HG03135 (cell line): ENCODE results near the gene ACE.

Experiments used
- ATAC-seq: cut with Tn5 transposase; IDR thresholded peaks from one replicate; pipeline ENCODE4 v1.9.1; 2021; ENCODE audit warnings: mild to moderate bottlenecking, moderate library complexity; ENCODE audit not compliant: unreplicated experiment

Gene ACE

DNA sequence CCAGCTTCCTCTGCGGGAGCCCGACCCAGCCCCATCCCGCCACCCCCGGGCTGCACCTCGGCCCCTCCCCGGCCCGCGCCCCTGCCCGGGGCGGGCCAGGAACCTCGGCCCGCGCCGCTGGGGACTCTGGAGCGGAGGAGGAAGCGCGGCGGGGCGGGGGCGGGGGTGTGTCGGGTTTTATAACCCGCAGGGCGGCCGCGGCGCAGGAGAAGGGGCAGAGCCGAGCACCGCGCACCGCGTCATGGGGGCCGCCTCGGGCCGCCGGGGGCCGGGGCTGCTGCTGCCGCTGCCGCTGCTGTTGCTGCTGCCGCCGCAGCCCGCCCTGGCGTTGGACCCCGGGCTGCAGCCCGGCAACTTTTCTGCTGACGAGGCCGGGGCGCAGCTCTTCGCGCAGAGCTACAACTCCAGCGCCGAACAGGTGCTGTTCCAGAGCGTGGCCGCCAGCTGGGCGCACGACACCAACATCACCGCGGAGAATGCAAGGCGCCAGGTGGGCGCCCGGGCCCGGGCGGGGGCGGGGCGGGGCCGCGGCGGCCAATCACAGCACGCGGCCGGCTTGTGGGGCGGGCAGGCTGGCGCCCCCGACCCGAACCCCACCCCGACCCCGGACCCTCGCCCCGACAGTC lies at the start of gene ACE:
Gene ACE (plus strand): TSS at position 208 of the 626 bp plus-strand sequence. CDS start 34 bp downstream, at position 242.
- no peak for ATAC-seq

DNA sequence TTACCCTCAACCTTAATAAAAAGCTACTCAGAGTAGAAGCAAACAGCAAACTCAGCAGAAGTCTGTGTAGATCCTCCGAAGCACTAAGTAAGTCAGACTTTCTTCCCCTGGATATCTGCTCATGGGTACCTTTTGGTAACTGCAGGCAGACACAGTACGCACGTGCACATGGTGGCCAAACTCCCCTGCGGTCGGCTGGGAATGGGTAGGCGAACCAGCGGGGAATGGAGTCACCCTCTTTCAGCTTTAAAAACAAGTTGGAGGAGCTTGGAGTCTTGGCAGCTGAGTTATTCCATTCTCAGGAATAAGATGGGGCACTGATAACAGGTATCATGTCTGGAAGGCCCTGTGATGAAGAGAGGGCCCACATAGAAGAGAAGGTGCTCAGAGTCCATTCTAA lies 47.1 kb upstream of the ACE start:
- no peak for ATAC-seq

DNA sequence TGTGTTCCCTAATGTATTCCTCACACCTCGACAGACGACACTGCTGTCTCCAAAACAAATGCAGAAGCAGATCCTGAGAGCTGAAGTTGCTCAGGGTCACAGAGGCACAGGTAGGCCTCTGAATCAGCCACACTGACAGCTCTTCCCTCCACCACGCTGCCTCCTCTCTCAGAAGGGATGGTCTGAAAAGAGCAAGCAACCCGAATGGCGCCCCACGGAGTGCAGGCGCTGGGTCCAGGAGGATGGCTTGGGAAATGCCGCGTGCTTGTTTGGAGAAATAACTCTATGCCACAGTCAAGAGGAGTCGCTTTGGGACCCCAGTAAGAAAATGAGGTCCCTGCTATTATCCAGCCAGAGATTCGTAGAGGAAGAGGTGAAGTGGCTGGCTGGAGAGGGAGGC lies 46.6 kb upstream of the ACE start:
- no peak for ATAC-seq

DNA sequence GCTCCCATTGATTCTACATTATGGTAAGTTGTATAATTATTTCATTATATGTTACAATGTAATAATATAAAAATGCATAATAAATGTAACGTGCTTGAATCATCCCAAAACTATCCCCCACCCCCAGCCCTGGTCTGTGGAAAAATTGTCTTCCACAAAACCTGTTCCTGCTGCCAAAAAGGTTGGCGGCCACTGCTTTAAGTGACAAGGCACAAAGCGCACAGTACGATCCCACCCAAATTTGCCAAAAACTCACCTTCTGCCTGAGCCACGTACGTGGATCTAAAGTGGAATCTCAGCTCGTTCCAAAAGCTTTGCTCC lies 45.3 kb upstream of the ACE start:
- ATAC-seq: no peak

DNA sequence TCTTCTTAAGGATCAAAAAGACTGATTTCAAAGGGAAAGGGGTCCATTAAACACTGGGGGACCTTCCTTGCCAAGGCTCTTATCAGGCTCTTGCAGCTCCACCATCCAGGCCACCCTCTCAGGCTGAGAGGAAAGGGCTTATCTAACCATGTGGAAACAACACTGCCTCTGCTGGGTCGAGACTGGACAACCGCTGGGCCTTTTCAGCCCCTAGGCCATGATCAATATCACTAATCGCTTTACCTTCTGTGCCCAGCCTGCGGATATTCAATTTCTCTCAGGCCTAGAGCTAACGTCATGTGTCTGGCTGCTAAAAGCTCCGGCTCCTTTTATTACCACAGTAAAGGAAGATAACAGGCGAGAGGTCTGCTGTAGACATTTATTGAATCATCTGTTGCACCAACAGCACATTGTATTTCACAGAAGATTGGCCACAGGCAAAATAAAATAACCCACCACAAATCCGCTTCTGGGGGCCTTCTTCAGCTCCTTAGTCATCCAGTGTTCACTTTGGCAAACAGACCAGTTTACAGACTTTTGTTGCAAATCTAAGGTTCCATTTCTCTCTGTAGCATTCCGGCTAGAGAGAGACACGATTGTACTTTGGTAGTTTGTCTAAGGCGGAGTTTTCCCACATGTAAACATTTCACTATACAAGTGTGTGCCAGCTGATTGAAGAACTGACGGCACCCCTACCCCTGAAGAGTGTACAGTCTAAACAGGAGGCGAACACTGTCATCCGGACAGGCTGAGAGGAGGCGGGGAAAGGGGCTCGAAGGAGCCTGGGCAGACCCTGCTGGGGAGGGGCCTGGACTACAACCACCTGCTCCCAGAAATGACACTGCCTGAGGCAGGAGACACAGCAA lies 44.7 kb upstream of the ACE start:
- ATAC-seq: no peak

DNA sequence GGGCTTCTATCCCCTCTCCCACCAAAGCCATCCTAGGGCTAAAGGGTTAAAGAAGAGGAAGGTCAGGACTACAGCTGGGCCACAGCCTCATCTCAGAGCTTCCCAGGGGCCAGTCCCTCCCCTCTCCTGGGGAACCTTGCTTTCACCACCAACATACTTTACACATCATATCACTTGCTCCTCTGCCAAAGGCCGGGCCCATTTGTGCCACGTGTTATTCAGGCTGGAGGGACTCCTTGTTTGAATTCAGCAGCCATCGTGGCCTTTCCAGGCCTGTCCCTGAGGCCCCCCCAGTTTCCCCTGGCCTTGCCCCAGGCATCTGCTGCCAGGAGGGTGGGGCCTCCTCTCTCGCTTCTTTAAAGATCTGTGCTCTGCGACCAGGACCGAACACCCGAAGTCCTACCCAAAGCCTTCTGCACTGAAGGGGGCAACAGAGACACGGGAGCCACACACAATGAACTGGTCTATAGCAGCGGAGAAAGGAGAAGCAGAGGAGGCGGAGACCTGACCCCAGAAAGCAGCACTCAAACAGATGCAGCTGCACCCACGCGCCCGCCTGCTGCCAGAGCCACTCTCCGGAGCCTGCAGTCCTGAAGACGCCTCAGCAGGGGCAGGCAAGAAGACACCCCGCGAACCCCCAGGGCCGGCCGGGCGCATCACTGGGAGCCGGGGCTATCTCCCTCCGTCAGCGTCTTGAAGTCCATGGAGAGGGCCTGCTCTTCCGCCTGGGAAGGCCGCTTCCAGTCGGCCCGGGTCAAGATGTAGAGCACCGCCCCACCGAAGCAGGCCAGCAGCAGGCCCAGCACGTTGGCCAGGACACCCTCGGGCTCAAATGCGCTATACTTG lies 42.9 kb upstream of the ACE start:
- ATAC-seq: no peak

DNA sequence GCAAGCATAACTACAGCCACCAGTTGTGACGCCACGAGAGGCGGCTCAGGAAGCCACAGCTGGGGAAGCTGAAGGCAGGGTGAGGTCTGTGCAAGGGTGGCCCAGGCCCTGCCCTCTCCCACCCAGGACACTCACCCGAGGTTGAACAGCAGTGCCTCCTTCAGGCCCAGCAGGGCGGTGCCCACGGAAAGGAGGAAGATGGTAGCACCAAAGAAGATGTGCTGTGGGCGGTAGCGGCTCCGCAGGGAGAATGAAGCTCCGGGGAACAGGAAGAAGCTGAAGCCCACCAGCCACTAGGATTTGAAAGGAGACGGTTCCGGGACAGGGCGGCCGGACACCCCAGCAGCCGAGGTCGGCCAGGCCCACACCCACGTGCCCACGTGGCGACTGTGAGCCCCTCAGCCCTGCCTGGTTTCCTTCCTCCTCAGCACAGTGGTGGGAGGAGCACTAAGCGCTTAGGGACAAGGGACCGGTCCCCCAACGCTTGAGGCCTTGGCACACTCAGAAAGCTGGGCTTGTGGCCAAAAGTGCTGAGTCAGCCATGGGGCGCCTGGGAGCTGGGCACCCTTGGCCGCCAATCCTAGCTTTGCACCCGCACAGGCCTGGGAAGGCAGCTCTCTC lies 41.8 kb upstream of the ACE start:
- no peak for ATAC-seq

DNA sequence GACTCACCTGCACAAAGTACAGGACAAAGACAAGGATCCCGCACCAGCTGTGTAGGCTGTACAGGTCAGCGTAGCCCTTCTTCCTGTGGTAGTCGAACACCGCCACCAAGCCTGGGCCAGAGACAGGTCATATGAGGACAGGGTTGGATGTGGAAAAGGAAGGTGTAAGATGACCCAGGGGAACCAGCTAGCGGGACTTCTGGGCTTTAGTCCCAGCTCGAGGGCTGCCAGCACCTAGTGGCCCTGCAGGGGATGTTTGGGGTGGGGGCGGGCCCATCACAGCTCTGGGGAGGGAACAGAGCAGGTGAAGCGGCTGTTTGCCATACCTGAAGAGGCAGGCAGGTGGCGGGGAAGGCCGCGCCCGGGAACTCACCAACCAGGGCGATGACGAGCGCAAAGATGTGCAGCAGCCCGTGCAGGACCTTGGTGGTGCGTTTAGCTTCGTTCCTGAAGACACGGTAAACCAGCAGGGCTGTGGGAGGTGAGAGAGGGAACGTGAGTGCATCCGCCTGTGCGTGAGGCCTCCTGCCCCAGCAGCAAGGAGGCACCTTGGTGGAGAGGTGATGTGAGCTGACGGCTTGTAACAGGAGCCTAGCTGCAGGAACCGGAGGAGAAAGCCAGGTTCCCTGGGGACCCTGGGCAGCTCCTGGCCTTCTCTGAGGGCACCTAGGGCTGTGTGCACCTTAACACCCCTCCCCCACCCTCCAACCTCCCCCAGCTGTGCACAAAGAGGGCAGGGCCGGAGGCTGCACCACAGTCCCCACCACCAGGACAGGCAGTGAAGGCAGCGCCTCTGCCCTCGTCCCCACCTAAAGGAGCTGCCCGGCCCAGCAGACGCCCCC lies 41.0 kb upstream of the ACE start:
- ATAC-seq: no peak

DNA sequence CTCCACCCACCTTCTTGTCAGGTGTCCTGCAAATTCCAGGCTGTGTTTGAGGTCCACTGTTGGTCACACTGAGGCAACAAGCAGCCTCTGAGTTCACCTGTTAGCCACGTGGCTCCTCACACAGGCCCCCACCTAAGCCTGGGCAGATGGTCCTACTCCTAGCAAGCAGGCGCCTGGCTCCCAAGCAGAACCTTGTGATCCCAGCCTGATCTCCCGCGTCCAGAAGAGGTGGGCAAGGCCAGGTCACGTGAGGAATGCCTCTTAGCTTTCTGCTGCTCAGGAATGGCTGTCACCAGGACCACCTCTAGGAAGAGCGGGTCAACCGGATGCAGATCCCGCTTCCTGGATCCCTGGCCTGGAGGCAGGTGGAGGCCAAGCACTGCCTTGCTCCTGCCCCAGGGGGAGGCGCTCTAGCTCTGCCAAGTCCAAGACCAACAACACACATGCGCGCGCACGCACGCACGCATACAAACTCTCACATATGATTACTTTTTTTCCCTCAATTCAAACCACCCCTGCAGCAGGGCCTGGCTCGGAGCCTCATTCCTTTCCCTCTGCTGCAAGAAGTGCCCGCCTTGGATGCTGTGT lies 40.2 kb upstream of the ACE start:
- ATAC-seq: no peak

DNA sequence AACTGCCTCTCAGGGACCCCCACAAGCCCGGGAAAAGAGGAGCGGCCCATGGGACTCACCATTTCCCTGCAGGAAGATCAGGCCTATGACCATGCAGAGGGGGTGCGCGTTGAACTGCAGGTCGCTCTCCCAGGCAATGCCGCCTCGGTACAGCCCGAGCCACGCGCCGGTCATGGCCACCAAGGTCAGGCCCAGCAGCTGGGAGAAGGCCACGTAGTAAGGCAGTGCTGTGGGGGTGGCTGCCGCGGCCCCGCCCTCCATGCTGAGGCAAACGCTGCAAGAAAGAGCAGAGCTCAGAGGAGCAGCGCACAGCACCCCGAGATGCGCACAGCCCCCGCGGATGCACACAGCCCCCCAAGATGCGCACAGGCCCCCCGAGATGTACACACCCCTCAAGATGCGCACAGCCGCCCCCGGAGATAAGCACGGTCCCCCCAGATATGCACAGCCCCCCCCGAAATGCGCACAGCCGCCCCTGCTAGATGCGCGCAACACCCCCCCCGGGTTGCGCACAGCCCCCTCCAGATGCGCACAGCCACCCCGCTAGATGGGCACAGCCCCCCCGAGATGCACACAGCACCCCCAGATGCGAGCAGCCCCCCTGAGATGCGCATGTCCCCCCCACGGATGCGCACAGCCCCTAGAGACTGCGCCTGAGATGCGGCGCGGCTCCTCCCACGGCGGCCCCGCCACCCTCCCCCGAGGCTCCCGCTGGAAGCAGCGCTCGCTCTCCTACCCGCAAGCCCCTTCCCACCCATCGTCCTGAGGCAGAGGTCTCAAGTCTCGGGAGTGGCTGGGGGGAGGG lies 39.4 kb upstream of the ACE start:
- no peak for ATAC-seq

DNA sequence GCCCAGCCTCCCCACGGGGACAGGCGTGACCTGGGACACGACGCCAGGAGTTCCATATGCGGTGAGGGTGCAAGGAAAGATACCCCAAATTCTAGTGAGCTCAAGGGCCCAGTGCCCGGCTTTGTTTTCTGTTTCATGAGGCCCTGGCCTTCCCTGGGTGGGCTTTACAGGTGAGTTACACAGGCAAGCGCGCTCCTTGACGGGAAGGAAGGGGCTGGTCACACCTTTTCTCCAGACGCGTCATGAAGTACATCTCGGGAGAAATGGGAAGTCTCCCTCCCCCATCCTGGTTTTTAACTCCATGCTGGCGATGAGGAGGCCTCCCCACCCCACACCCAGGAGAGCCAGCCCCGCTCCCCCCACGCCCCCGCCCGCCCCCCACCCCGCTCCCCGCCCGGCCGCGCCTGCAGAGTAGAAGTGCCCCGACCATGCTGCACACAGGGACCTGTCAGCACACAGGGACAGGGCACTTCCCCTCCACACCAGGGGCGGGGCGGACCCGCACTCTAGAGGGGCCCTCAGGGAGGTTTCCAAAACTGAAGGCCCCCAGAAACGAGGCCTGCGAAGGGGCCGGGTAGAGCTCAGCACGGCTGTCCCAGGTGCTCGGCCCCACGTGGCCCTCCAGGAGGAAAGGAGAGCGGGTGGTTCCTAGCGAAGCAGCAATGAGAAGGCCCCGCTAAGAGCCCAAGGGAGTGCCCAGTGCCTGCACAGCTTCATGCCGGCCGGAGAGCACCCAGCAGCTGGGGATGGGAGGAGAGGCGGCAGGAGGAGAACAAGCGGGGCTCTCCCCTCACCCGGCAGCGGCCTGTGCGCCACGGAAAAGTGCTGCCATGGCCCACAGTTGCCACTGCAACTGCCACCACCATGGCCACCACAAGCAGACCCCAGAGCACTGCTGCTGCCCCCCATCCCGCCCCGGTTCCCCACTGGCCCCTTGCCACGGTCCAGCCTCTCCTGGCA lies 38.5 kb upstream of the ACE start:
- no peak for ATAC-seq

DNA sequence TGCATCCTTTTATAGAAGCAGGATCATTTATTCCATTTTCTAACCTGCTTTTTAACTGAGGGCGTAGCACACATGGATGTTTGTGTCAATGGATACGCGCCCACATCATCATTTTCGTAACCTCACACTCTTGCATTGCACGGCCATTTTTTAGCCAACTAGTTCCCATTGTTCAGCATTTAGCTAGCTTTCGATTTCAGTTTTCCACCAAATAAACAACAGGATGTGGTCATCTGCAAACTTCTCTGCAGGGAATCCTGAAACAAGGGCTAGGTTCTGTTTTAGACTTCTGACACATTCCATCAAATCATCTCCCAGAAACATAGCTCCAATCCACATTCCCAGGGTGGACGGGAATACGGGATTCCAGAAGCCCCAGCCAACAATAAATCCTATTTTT lies 37.2 kb upstream of the ACE start:
- ATAC-seq: no peak

DNA sequence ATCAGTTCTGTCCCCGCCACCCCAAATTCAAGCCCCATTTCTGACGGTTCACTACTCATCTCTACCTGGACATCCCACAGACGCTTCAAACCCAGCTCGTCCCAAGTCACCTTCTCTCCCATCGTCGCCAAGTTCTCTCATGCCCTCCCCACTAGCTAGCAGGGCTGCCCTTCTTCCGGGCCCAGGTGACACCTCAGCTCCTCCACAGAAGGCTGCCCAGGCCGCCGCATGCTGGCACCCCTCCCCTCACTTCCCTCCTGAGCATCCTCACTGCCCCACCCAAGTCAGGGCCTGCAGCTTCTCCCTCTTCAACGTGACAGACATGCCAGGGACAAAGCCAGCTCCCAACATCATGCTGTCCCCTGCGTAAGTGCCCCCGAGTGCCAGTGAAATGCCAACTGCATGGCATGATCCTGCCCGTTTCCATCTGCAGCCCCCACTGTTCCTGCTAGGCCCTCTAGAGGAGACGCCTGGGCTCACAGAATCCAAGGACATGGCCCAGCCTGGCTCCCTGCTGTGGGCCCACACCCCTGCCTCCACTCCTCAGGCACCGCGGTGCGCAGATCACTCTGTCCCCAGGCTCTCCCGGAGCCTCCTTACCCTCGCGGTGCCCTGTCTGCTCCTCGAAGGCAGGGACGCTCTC lies 36.6 kb upstream of the ACE start:
- ATAC-seq: no peak

DNA sequence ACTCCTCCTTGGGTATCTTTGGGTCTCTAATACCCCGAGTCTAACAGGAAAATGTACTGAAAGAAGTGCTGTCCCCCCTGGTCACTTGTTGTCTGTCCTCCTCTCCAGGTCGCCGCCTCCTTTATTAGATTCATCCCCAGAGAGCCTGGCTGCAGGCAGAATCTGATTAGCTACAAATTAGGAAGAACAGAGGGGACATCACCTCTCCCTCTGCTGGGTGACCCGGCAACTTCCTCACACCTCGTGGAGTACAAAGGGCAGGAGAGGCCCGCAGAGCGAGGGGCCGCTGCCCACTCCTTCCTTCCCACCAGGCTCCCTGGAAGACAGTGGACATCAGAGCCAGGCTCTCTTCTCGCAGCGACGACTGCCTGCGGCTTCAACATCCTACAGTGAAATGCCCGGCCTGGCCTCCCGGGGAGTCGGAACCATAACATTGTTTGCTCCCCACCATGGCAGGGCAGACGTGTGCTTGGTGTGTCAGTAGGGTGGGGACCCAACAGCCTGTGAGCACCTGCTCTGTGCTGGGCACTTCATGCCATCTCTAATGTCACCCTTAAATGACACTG lies 36.0 kb upstream of the ACE start:
- ATAC-seq: no peak

DNA sequence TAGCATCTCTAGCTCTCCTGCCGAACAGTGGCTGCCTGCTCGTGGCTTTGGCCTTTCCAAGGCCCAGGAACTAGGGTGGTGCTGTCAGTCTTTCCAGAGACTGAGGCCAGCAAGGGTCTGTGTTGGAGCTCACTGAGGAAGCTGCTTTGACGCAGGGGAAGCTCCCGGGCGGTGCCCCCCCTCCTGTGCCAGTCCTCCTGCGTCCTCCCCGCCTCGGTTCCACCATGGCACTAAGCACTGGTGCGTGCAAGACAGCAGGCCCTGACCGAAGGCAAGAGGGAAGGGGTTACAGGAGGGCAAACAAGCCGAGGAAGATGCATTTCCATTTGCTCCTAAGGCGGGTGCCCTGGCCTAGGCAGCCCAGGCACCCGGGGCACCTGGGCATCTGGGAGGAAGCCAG lies 35.2 kb upstream of the ACE start:
- ATAC-seq: no peak

DNA sequence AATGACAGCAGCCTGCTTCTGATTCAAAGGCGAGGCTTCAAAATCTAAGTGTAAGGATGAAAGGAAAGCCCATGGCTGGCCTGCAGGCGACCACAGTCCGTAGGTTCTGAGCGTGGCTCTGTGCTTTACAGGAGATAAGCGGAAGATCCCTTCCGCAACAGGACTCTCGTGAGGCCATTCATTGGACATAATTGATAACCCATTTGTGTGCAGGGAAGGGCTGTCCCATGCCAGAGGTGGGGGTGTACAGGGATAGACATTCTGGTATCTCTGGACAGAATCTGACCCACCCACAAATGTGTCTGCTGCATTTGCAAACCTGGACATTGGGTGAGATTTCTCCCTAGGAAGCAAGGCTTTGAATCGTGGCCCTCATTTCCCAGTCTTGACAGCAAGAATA lies 34.8 kb upstream of the ACE start:
- no peak for ATAC-seq

DNA sequence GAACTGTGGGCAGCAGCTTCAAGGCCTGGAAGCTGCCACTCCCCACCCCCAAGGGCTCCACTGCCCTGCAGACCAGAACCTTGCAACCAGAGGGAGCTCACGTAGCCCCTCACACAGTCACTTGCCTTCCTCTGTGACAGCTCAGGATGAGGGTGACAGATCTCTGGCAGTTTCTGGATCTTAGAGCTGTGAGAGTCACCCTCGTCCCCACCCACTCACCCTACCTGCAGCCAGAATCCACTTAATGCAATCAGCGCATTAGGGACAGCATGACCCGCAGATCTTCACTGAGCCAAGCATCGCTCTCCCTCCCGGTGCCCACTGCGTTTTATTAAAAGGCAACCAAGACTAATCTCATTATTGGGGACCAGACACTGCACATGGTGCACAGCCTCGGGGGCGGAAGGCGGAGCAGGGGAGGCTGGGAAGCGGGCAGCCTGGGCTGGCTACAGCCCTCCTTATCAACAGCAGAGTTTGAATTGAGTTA lies 34.3 kb upstream of the ACE start:
- ATAC-seq: no peak
